ENCODE results near the gene C13orf46.
"Not testable (repeated sequence)": the region's sequence is repeated elsewhere in the genome, so short reads cannot be mapped to it uniquely, and the experiment has no call there.

The C13orf46 gene

GRCh38 chr13:113973218-113974164 lies at the start of gene C13orf46:
TSS of gene C13orf46 (minus strand) at chr13:113974076. CDS start at chr13:113973997, 79 bp downstream.
- no peak for TF ChIP-seq ZNF274 (IDR thresholded peaks at IDR 0.05; ENCODE audit: low read depth, low read length)
- H3K4me3 ChIP-seq (ENCODE audit: low read length) = no peak within 1 kb of the TSS

- no peak overlapping the region for H3K4me3 ChIP-seq (ENCODE audit: low read length)
- TF ChIP-seq ZNF274 (IDR thresholded peaks at IDR 0.05; ENCODE audit: low read depth, low read length) = no peak
These were observed 49.0 kb upstream of the C13orf46 start for GRCh38 chr13:114022876-114023275.

- H3K4me3 ChIP-seq (ENCODE audit: low read length) = no peak overlapping the region
- TF ChIP-seq ZNF274 (IDR thresholded peaks at IDR 0.05; ENCODE audit: low read depth, low read length) = no peak
These were observed 48.4 kb upstream of the C13orf46 start for GRCh38 chr13:114022309-114022669.

- H3K4me3 ChIP-seq (ENCODE audit: low read length) = no peak overlapping the region
- TF ChIP-seq ZNF274 (IDR thresholded peaks at IDR 0.05; ENCODE audit: low read depth, low read length) = no peak
These were observed 47.8 kb upstream of the C13orf46 start for GRCh38 chr13:114021464-114022308.

GRCh38 chr13:114020750-114021463 lies 47.0 kb upstream of the C13orf46 start:
- TF ChIP-seq ZNF274 (IDR thresholded peaks at IDR 0.05; ENCODE audit: low read depth, low read length) = no peak
- H3K4me3 ChIP-seq (ENCODE audit: low read length) = no peak overlapping the region

GRCh38 chr13:114020134-114020533 lies 46.3 kb upstream of the C13orf46 start:
- not testable (repeated sequence) for H3K4me3 ChIP-seq (ENCODE audit: low read length)

- H3K4me3 ChIP-seq (ENCODE audit: low read length) = no peak overlapping the region
- no peak for TF ChIP-seq ZNF274 (IDR thresholded peaks at IDR 0.05; ENCODE audit: low read depth, low read length)
These were observed 45.5 kb upstream of the C13orf46 start for GRCh38 chr13:114019367-114019766.

- no peak for TF ChIP-seq ZNF274 (IDR thresholded peaks at IDR 0.05; ENCODE audit: low read depth, low read length)
These were observed 44.7 kb upstream of the C13orf46 start for GRCh38 chr13:114018461-114019055.

GRCh38 chr13:114017966-114018365 lies 44.1 kb upstream of the C13orf46 start:
- TF ChIP-seq ZNF274 (IDR thresholded peaks at IDR 0.05; ENCODE audit: low read depth, low read length) = no peak
- H3K4me3 ChIP-seq (ENCODE audit: low read length) = no peak overlapping the region

More at GRCh38 chr13:114018461-114019055, 44.7 kb upstream of the C13orf46 start:
- no peak overlapping the region for H3K4me3 ChIP-seq (ENCODE audit: low read length)

- no peak overlapping the region for H3K4me3 ChIP-seq (ENCODE audit: low read length)
- TF ChIP-seq ZNF274 (IDR thresholded peaks at IDR 0.05; ENCODE audit: low read depth, low read length) = no peak
These were observed 43.3 kb upstream of the C13orf46 start for GRCh38 chr13:114017028-114017630.

- TF ChIP-seq ZNF274 (IDR thresholded peaks at IDR 0.05; ENCODE audit: low read depth, low read length) = no peak
- no peak overlapping the region for H3K4me3 ChIP-seq (ENCODE audit: low read length)
These were observed 42.6 kb upstream of the C13orf46 start for GRCh38 chr13:114016321-114017027.

GRCh38 chr13:114015969-114016295 lies 42.1 kb upstream of the C13orf46 start:
- H3K4me3 ChIP-seq (ENCODE audit: low read length) = no peak overlapping the region
- TF ChIP-seq ZNF274 (IDR thresholded peaks at IDR 0.05; ENCODE audit: low read depth, low read length) = no peak

Data from GM08714 (cell line).